ENCODE data around the gene ASPSCR1. TPM values are rescaled to one million over a fixed set of nuclear protein-coding genes. Genes with fewer than 3 reads are reported as not detected.

Gene ASPSCR1
- polyA plus RNA-seq (ENCODE audit: insufficient read length in 12 of 12) = 10 to 100 TPM in 11 of 12 donors, not detected in 1; 17.2 to 80.2 (median 21.5) TPM
- long read RNA-seq, donor 1, partial matches to known transcripts = 0 of 3 reads
- long read RNA-seq, donor 1, other reads (novel, unspliced or antisense) = 0 of 3 reads
- long read RNA-seq, donor 2, full-length matches to known transcripts = 3 of 76 reads
- long read RNA-seq, donor 2, partial matches to known transcripts = 67 of 76 reads
- long read RNA-seq, donor 2, other reads (novel, unspliced or antisense) = 6 of 76 reads
- long read RNA-seq, donor 3, full-length matches to known transcripts = 3 of 3 reads
- long read RNA-seq, donor 3, partial matches to known transcripts = 0 of 3 reads
- long read RNA-seq, donor 3, other reads (novel, unspliced or antisense) = 0 of 3 reads
- long read RNA-seq, donor 4, partial matches to known transcripts = 0 of 3 reads
- long read RNA-seq, donor 4, other reads (novel, unspliced or antisense) = 0 of 3 reads
- long read RNA-seq, donor 5, transcript ASPSCR1-202 (16 exons, 1,843 nt) = major isoform, 9 of 11 reads
- long read RNA-seq, donor 5, partial matches to known transcripts = 0 of 11 reads
- long read RNA-seq, donor 5, other reads (novel, unspliced or antisense) = 0 of 11 reads
- long read RNA-seq, donor 6, partial matches to known transcripts = 0 of 2 reads
- long read RNA-seq, donor 6, other reads (novel, unspliced or antisense) = 0 of 2 reads
- long read RNA-seq, donor 7, partial matches to known transcripts = 0 of 2 reads
- long read RNA-seq, donor 7, other reads (novel, unspliced or antisense) = 0 of 2 reads
- long read RNA-seq, donor 8, partial matches to known transcripts = 0 of 2 reads
- long read RNA-seq, donor 8, other reads (novel, unspliced or antisense) = 0 of 2 reads
- long read RNA-seq, donor 9, partial matches to known transcripts = 0 of 2 reads
- long read RNA-seq, donor 9, other reads (novel, unspliced or antisense) = 0 of 2 reads
- long read RNA-seq, donor 10, full-length matches to known transcripts = 13 of 69 reads
- long read RNA-seq, donor 10, partial matches to known transcripts = 20 of 69 reads
- long read RNA-seq, donor 10, other reads (novel, unspliced or antisense) = 36 of 69 reads
- long read RNA-seq, donor 11, transcript ASPSCR1-202 (16 exons, 1,843 nt) = major isoform, 5 of 6 reads
- long read RNA-seq, donor 11, partial matches to known transcripts = 0 of 6 reads
- long read RNA-seq, donor 11, other reads (novel, unspliced or antisense) = 0 of 6 reads

GRCh38 chr17:81977211-81977808 is at the start of gene ASPSCR1:
TSS of gene ASPSCR1 (plus strand) at chr17:81977629. CDS start at chr17:81977647, 18 bp downstream.
- DNase-seq = peak; percentile 91

- peak; percentile 96 for DNase-seq
These were observed 49.5 kb upstream of the ASPSCR1 start, which contains the start of gene MAFG for GRCh38 chr17:81927653-81928543. TSS of gene MAFG (minus strand) at chr17:81927735. CDS start at chr17:81923185, 4,550 bp downstream.

- DNase-seq = no peak
These were observed 48.7 kb upstream of the ASPSCR1 start for GRCh38 chr17:81928544-81929252.

GRCh38 chr17:81929253-81930141 is 47.9 kb upstream of the ASPSCR1 start:
- no peak for DNase-seq

- DNase-seq = no peak
These were observed 47.0 kb upstream of the ASPSCR1 start for GRCh38 chr17:81930142-81931125.

GRCh38 chr17:81931189-81931556 is 46.3 kb upstream of the ASPSCR1 start:
- DNase-seq = no peak

GRCh38 chr17:81931557-81932332 is 45.7 kb upstream of the ASPSCR1 start:
- DNase-seq = no peak

GRCh38 chr17:81932333-81932983 is 45.0 kb upstream of the ASPSCR1 start:
- DNase-seq = no peak

GRCh38 chr17:81933178-81933699 is 44.2 kb upstream of the ASPSCR1 start:
- no peak for DNase-seq

- DNase-seq = no peak
These were observed 43.2 kb upstream of the ASPSCR1 start for GRCh38 chr17:81934098-81934757.

GRCh38 chr17:81934850-81935708 is 42.4 kb upstream of the ASPSCR1 start:
- no peak for DNase-seq

- DNase-seq = no peak
These were observed 41.7 kb upstream of the ASPSCR1 start for GRCh38 chr17:81935709-81936084.

- DNase-seq = no peak
These were observed 38.2 kb upstream of the ASPSCR1 start for GRCh38 chr17:81939218-81939617.

- no peak for DNase-seq
These were observed 37.5 kb upstream of the ASPSCR1 start for GRCh38 chr17:81939881-81940385.

Data from muscle of arm (tissue), 14 donors.